DMS79 treated with DMSO at 0.1 percent for 48 hours (cell line): ENCODE data around the gene TTC39B.

ENCODE experiments used
- DNase-seq: peaks from one replicate; lab custom pipeline; 2025; lab: John Stamatoyannopoulos, UW

The TTC39B gene

DNA sequence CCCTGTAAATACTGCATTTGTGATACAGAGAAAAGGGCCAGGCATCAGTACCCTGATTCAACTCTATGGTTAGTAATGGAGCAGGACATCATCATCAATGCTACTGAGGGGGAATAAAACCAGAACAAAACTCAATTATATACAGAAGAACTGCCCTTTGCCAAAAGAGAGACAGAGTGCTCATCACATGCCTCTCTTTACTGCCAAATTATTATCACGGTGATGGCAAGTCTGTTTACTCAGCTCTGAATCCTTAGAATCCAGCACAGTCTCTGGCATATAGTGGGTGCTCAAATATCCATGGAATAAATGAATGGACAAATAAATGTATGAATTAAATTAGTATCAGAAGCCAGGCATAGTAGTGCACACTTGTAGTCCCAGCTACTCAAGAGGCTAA, 130.2 kb downstream of the TTC39B start:
- DNase-seq = no peak

DNA sequence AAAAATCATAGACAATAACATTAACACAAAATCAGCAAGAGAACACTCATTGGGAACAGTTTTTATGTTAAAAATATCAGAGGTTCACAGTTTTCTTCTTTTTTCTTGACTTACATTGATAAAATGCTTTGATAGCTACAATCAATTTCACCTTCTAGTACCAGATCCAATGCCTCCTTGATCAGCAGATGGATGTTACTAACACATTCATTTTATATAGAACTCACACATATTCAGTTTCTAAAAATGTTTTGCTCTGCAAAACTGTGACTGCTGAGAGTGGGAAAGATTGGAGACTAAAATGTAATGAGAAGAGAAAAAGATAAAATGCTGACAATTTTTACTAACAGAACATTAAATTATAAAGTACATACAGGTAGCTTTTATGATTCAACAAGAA, 143.1 kb downstream of the TTC39B start:
- no peak for DNase-seq

DNA sequence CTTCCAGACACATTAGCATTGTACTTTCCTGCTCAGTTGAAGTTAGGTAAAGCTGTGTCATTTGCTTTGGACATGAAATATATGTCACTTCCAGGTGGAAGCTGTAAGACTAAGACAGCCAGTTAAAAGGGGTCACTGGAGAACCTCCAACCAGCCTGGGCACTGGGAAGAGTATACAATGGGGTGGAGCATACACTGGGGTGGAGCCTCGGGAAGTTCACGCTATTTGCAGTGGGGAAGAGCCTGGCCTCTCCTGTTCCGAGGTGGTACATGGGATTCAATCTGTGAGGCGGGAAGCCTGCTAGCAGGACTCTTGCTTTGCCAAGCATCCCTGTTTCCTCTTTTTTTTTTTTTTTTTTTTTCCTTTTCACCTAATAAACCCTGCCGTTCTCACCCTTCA, 145.3 kb downstream of the TTC39B start:
- no peak for DNase-seq

DNA sequence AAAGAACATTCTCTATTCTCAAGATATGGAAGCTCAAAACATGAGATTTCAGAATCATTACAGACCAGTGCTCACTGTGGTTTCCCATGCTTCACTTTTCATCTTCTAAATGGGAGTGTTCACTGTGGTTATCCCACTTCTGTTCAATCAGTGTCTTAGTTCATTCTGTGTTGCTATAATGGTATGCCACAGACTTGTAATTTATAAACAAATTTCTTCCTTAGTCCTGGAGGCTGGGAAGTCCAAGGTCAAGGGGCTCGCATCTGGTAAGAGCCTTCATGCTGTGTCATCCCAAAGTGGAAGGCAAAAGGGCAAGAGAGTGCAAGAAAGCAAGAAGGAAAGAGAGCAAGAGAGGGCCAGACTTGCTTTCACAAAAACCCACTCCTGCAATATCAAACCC, 146.3 kb downstream of the TTC39B start:
- DNase-seq = no peak

DNA sequence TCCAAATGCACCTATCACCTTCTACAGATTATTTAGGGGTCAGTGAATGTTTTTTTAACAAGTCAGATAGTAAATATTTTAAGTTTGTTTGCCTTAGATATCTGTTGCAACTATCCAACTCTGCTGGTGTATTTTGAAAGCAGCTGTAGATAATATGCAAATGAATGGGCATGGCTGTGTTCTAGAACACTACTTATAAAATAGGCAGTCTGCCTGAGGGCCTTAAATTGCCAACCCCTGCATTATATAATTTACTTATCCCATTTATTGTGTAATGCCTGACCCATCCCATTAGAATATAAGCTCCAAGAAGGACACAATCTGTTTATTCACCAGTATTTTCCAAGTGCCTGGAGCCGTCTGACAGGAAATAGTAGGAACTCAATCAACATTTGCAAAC, 149.0 kb downstream of the TTC39B start:
- DNase-seq = no peak

DNA sequence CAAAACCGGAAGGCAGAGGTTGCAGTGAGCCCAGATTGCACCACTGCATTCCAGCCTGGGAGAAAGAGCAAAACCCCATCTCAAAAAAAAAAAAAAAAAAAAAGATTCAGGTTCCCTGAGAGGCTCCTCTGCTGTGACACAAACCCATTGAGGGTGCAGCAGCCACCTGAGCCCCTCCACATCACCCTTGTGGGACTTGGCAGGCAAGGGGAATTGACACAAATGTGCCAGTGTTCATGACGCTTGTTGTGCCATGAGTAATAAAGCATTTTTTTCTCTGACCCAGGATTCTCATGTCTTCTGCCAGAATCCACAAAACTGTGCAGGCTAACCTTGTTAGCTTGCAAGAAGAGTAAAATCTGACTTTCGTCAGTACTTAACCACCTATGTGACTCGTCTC, 149.6 kb downstream of the TTC39B start:
- DNase-seq = no peak

DNA sequence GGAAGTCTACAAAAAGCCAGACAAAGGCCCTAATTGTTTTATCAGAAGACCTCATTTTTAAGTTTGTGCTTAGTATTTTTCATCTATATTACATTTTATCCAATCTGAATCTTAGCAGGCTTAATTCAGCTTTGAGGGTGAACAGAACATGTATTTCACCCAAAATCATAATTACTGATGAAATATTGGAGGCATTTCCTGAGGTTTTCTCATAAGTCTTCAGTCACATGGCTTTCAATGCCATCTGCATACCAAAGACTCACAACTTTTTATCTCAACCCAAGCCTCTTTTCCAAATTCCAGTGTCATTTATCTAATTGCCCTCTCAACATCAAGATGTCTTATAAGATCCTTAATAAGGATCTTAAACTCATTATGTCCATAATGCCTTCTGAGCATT, 150.8 kb downstream of the TTC39B start:
- DNase-seq = no peak

DNA sequence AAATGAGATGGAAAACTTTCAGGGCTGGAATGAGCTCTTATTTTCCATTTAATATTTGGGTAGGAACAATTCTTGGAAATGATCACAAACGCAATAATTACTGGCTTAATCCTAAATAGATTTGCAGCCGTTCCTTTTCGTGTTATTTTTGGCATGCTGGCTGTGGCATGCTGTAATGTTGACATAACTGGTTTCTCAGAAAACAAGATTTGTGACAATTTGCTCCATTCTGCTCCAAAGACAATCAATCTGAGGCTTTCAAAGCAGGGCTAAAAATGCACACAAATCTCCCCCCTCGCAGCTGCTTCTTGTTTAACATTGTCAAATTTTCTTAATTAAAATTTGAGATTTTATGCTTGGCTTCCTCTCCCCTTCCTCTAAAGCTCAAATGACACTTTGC, 151.2 kb downstream of the TTC39B start:
- no peak for DNase-seq

DNA sequence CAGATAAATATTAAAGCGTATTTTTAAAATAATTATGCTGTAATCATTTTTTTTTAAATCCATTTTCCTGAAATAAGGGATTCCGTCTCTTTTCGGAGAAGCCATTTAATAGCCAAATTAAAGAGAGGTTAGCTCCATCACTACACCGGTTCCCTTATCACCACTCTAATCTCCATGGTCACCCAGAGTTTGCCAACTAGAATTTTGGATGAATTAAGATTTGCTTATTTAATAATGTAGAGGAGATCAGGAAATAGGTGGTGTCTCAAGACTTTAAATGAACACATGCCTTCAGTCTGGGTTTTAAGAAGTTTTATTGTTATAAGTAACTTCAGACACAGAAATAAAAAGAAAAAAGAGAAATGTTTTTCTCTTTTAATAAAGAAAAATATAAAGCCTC, 151.7 kb downstream of the TTC39B start:
- DNase-seq = no peak

DNA sequence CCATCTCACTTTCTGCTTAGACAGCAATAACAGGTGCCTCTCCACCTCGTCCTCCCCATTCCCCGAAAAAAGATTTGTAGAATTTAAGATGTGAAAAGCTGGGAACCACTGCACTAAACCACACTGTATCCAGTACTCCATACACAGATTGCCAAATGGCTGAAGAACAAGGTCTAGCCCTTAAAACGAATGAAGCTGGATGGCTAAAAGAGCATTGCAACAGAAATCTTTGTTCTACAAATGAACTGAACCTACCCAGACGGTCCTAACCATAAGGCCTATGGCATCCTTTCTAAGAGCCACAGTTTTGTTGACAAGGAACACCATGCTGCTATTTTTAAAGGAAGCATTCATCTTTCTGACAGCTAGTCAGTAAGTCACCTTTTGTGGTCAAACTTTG, 152.3 kb downstream of the TTC39B start:
- DNase-seq = no peak

DNA sequence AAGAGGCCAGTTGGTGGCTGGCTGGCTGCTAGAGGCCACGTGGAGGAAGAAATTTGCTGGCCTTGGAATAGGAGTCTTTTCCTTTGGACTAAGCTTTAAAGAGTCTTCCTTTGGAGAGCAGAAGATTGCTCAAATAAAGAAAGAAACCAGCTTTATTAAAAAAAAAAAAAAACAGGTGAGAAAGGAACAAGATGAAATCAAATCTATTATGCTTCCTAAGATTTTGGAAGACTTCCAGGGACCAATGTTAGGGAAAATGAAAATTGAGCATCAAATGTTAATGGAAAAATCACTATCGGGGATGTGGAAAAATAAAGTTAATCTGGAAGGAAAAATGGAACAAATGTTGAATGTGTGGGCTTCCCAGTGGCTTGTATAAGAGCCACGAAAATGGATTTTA, 153.1 kb downstream of the TTC39B start:
- DNase-seq = no peak

DNA sequence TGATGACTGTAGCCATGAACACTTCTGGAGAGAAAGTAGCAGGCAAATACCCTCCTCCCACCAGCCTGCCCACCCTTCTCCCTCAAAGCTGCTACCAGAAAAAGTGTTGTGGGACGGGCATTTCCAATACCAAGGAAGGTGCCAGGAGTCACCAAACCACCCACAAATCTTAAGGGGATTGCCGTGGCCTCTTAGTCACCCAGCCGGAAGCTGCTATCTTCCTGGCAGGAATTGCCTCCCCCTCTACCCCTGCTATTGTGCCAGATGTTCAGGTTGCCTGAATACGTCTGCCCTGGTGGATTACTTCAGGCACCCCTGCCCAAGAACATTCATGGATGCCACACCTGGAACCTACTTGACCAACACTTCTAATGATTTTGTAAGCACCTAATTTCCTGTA, 156.1 kb downstream of the TTC39B start:
- DNase-seq = no peak

DNA sequence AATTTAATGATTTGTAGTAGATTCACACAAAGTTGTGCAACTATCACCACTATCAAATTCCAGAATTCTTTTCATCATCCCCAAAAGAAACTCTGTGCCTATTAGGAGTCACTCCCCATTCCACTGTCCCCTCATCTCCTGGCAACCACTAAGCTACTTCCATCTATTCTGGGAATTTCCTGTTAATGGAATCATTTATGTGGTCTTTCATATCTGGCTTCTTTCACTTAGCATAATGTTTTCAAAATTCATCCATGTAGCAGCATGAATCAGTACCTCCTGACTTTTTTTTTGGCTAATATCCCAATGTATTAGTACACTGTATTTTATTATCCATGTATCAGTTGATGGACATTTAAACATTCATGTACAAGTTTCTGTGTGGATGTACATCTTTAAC, 157.6 kb downstream of the TTC39B start:
- no peak for DNase-seq

DNA sequence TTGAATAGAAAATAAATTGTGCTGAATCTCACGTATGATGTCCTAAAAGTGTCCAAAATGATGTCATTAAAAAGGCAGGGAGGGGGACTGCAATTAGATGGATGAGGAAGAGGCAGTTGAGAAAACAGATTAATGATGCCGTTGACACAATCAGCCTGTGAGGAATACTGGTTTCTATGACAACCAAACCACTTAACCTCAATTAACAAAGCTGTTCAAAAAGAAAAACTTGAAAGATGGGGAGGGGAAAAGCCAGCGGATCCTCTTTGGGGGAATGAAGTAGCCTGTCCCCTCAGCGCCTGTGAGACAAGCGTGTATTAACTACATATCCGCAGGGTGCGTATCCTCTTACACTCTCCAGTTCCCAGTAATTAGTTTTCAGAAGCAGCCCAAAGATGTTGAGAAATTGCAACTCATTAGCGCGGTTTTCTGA, 160.7 kb downstream of the TTC39B start:
- no peak for DNase-seq

DNA sequence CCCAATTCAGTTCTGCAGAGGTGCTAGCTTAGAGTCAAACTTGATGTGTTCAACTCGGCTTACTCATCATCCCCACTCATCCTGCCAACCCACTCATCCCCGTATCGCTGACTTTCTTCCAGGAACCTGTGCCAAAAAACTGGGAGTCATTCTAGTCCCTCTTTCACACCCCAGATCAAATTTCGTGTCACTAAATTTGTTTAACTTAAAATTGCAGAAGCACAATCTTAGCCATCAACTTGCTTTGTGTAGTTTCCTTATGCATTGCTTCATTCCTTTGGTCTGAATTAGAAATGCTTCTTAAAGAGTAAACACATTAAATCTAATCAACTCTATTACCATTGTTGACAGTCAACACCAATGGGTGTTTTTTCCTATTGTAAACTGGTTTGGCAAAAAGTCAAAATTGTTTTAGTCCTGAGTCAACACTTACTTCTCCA, 162.4 kb downstream of the TTC39B start:
- peak; percentile 82 for DNase-seq

DNA sequence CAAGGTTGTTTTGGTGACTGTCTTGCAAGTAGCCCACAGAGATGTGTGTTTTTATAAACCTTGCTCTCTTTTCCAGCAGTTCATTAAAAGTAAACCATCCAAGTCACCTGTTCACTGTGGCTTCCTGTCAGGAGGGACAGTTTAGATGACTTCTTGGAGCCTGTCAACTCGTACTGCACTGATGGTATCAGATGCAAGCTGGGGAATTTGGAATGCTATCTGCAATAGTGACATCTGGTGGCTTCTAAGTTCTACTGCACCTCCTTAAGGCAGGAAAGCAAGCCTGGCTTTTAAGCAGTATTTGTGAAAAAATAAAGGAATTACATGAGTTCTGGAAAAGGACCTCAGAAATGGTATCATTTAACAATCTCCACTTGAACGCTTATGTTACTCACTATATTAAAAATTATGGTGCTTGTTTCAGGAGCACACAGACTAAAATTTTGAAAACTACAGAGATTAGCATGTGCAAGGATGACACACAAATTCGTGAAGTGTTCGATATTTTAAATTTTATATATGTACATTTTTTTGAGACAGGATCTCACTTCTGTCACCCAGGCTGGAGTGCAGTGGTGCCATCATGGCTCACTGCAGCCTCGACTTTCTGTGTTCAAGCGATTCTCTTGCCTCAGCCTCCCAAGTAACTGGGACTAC, 164.0 kb downstream of the TTC39B start:
- peak; percentile 65 for DNase-seq

DNA sequence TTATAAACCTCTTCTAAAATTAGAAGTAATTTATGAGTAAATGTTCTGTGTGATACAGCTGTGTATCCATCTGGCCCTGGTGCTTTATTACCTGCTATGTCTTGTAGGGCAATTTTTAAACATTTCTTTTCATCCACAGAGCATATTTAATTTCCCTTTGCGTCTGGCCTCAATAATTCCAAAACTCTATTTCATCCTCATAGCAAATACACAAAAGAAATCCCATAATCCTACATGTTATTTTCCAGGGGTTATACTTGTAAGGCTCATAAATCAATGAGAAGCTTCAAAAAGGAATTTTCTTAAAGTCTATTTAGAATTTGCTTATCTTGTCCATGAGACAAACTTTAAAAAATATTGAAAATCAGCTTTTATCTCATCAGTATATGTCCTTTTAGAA, 167.0 kb downstream of the TTC39B start:
- no peak for DNase-seq

DNA sequence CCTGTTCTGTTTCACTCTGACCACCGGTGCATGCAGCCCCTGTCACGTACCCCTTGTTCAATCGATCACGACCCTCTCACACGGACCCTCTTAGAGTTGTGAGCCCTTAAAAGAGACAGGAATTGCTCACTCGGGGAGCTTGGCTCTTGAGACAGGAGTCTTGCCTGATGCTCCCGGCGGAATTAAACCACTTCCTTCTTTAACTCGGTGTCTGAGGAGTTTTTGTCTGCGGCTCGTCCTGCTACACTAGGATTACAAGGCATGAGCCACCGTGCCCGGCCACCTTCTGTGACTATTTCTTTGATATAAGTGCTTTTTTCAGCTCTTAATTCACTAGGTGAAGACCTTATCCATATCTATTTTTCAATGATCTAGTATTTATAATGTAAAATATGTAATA, 167.5 kb downstream of the TTC39B start:
- DNase-seq = no peak

DNA sequence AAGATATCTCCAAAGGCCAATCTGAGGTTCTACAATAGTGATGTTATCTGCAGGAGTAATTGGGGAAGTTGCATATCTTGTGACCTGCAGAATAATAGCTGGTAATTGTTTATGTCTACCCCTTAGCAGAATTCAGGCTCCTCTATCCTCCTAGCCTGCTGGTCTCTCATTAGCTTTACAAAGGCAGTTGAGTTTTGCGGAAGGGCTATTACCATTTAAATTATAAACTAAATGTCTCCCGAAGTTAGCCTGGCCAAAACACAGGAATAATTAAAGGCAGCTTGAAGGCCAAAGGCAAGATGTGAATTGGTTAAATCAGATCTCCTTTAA, 168.7 kb downstream of the TTC39B start:
- DNase-seq = no peak

DNA sequence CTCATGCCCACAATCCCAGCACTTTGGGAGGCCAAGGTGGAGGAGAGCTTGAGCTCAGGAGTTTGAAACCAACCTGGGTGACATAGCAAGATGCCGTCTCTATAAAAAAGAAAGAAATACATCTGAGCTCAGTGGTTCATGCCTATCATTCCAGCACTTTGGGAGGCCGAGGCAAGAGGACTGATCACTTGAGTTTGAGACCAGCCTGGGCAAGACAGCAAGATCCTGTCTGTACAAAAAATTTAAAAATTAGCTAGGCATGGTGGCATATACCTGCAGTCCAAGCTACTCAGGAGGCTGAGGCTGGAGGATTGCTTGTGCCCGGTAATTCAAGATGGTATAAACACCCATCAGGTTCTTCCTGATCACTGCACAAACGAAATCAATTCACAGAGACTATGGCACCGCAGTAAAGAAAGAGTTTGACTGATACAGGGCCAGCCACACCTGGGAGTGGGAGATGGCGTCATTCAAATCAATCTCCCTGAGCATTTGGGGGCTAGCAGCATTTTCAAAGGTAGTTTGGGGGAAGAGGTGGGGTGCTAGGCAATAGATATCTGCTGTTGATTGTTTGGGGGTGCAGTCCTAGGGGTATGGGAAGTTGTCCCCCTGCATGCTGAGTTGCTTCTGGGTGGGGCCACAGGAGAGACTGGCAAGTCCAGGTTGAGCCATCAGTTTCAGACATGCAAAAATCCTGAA, 169.2 kb downstream of the TTC39B start:
- DNase-seq = no peak

DNA sequence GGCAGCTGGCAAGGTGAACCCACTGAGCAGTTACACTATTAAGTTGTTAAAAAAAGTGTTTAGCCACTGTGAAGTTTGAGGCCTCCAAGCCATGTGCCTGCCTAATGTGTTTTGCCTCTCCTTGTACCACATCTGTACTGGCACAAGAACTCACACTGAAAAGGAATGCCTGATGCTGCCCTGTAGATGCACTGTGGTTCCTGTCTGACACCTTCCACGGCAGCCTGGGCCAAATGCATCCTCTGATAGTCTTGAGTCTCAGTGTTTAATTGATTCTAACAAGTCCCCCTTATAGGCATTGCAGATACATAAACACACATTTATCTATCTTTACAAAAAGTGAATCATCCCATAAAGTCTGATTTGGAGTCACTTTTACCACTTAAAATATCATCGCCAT, 169.9 kb downstream of the TTC39B start:
- no peak for DNase-seq

DNA sequence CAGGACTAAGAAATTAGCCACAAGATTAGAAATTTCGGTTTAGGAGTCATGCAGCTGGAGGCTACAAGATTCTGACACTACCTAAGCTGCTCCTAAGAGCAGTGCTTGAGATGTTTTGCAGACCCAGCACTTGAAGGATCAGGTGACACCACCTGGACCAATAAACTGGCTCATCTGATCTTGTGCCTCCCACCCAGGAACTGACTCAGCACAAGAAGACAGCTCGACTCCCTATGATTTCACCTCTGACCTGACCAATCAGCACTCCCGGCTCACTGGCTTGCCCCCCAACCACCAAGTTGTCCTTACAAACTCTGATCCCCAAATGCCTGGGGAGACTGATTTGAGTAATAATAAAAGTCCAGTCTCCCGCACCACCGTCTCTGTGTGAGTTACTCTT, 170.4 kb downstream of the TTC39B start:
- no peak for DNase-seq

DNA sequence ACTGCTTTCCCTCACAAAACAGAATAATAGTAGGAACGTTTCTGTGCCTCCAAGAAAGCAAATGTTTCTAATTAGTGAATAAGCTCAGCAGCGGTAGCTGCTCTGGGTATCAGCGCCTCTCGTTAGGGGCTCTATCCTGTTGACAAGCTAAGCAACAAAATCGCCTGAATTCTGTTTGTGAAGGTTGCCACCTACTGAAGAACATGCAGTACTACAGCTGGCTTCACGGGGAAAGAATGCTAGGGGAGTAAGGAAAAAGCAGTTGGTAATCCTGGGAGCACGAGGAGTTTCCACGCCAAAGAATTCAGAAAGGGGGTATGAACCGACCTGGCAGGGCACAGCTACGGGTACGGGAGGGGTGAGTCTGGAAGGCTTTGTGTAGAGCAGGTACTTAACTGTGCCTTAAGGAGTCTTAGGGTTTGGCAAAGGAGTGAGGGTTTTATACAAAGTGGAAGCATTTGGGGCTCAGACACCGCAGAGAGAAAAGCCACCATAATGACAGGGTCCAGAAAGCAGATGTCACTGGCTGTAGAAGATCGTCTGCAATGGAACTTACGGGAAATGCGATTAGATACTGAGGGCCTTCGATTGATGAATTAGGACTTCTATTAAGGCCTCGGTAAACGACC, 171.7 kb downstream of the TTC39B start:
- DNase-seq = peak; percentile 79

DNA sequence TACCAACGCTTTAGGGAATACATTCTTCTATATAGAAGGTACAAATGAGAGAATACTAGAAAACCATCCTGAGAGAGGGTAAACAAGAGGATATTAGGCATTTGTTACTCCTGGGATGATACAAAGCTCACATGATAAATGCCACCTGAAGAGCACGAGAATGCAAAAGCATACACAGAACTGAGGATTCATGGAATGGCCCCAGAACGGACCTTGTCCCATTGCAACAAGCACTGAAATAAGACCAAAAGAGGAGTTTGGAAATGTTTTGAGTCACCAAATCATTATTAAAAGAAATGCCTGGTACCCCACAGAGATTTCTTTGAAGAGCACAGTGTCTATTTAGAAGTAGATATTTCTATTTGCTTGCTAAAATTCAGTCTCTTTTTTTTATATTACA, 173.5 kb downstream of the TTC39B start:
- no peak for DNase-seq
